Tibial nerve (tissue), 4 donors: ENCODE data around the gene DUSP8.

Experiments used
- EP300 ChIP-seq, 2 donors: sonication (generic); formaldehyde crosslinking; IDR thresholded peaks; one replicate each; pipeline ENCODE4 v1.6.1; 2017; ENCODE audit warnings: antibody characterized with exemption in 2 of 2, mild to moderate bottlenecking in 1 of 2
- POLR2A ChIP-seq, 2 donors: fragments of 450-650 bp; IDR thresholded peaks; one replicate each; pipeline ENCODE4 v1.6.1; 2017; ENCODE audit warnings: antibody characterized with exemption in 2 of 2, mild to moderate bottlenecking in 2 of 2, moderate library complexity in 2 of 2
- TF ChIP-seq, protein P1 (sequence below), 5 experiments: fragments of 200-600 bp in 3 of 5; fragments of 450-650 bp in 2 of 5; sonication (generic) in 3 of 5; IDR thresholded peaks; one replicate each; pipeline ENCODE4 v1.5.1; 2016 to 2019; ENCODE audit warnings: antibody characterized with exemption in 5 of 5, mild to moderate bottlenecking in 3 of 5, moderate library complexity in 2 of 5

DNA sequence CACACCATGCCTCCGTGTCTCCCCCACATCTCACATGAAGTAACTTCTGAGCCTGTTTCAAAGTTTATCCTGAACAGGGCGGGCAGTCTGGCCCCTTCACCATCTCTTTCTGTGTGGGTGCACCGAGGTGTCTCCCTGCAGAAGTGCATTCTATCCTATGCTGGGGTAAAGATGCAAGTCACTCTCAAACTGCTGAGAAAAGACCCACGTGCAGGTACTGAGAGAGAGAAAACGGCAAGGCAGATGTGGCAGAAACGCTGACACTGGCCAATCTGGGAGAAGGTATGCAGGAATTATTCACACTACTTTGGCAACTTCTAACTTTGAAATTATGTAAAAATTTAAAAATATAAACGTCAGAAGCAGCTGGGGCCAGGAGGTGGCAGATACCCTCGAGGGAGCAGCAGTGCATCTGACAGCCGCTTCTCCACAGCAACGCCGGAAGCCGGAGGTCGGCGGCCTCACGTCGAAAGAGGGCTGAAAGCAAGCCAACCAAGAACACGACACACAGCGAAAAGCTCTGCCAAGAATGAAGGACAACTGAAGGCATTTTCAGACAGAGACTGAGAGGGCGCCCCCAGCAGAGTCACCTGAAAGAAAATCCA, 51.3 kb downstream of the DUSP8 start:
- TF ChIP-seq, protein P1, sequence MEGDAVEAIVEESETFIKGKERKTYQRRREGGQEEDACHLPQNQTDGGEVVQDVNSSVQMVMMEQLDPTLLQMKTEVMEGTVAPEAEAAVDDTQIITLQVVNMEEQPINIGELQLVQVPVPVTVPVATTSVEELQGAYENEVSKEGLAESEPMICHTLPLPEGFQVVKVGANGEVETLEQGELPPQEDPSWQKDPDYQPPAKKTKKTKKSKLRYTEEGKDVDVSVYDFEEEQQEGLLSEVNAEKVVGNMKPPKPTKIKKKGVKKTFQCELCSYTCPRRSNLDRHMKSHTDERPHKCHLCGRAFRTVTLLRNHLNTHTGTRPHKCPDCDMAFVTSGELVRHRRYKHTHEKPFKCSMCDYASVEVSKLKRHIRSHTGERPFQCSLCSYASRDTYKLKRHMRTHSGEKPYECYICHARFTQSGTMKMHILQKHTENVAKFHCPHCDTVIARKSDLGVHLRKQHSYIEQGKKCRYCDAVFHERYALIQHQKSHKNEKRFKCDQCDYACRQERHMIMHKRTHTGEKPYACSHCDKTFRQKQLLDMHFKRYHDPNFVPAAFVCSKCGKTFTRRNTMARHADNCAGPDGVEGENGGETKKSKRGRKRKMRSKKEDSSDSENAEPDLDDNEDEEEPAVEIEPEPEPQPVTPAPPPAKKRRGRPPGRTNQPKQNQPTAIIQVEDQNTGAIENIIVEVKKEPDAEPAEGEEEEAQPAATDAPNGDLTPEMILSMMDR (IDR thresholded peaks at IDR 0.05): no peak
- TF ChIP-seq POLR2A (IDR thresholded peaks at IDR 0.05) (no peak), EP300 (IDR thresholded peaks at IDR 0.05) (no peak)
